IMR-90 (cell line): ENCODE data around the gene GAPVD1. TPM values are rescaled to one million over a fixed set of nuclear protein-coding genes. Genes with fewer than 3 reads are reported as not detected.

Experiments used
- ATAC-seq: fragments of 200-7000 bp; cut with Tn5 transposase; 2 replicates; pipeline ENCODE4 v1.9.1; 2020; ENCODE audit warnings: low read depth, mild to moderate bottlenecking, moderate library complexity
- BruUV-seq: library from RNA; stranded (reverse); fragments of 400-500 nt; replicated peaks from 2 replicates; lab custom pipeline; 2021; lab: Mats Ljungman, UMichigan
- CTCF ChIA-PET: fragments of 300-600 bp; formaldehyde crosslinking; extraction: SDS; loops from one replicate; lab custom pipeline; 2021; ENCODE audit warnings: antibody characterized with exemption; lab: Yijun Ruan, JAX
- POLR2A ChIA-PET: fragments of 300-600 bp; sonication (Branson Sonifier 250); formaldehyde crosslinking; loops from one replicate; lab custom pipeline; 2022; ENCODE audit warnings: antibody characterized with exemption; ENCODE audit not compliant: unreplicated experiment; lab: Charles Lee
- DNase-seq: peaks from one replicate; pipeline ENCODE4 v3.0.0; 2013
- H2AFZ ChIP-seq: replicated peaks from 2 replicates; pipeline ENCODE3; 2013; ENCODE audit warnings: low read length, mild to moderate bottlenecking; ENCODE audit not compliant: poor library complexity
- H2AK5ac ChIP-seq: 2 replicates; pipeline ENCODE4 v1.6.1; 2013; ENCODE audit warnings: low read depth, low read length, inconsistent platforms
- H2AK9ac ChIP-seq: replicated peaks from 2 replicates; pipeline ENCODE3; 2013; ENCODE audit warnings: mild to moderate bottlenecking, low read depth, low read length, moderate library complexity; ENCODE audit not compliant: poor library complexity
- H2BK120ac ChIP-seq: 2 replicates; pipeline ENCODE4 v1.6.1; 2013; ENCODE audit warnings: low read depth, low read length, inconsistent platforms
- H2BK15ac ChIP-seq: 3 replicates; pipeline ENCODE4 v1.6.1; 2013; ENCODE audit warnings: low read depth, low read length, inconsistent platforms
- H2BK20ac ChIP-seq: 2 replicates; pipeline ENCODE4 v1.6.1; 2013; ENCODE audit warnings: low read depth, mild to moderate bottlenecking, inconsistent platforms, low read length, moderate library complexity
- H2BK5ac ChIP-seq: 2 replicates; pipeline ENCODE4 v1.6.1; 2013; ENCODE audit warnings: mild to moderate bottlenecking, low read depth, low read length, inconsistent platforms; ENCODE audit not compliant: poor library complexity, severe bottlenecking
- H3K14ac ChIP-seq: replicated peaks from 2 replicates; pipeline ENCODE4 v1.6.1; 2013; ENCODE audit warnings: low read depth, low read length, inconsistent platforms
- H3K18ac ChIP-seq: 2 replicates; pipeline ENCODE4 v1.6.1; 2013; ENCODE audit warnings: low read depth, low read length, control low read depth
- H3K23ac ChIP-seq: 2 replicates; pipeline ENCODE4 v1.6.1; 2013; ENCODE audit warnings: low read depth, low read length, inconsistent platforms
- H3K27ac ChIP-seq: 2 replicates; pipeline ENCODE4 v1.5.1; 2013; ENCODE audit warnings: mild to moderate bottlenecking, control low read depth, low read length; ENCODE audit not compliant: insufficient read depth
- H3K27me3 ChIP-seq: 2 replicates; pipeline ENCODE4 v1.6.1; 2013; ENCODE audit warnings: low read length; ENCODE audit not compliant: control insufficient read depth, insufficient read depth
- H3K36me3 ChIP-seq: 2 replicates; pipeline ENCODE4 v1.6.1; 2013; ENCODE audit warnings: low read length, mixed read lengths; ENCODE audit not compliant: control insufficient read depth, insufficient read depth
- H3K4ac ChIP-seq: 2 replicates; pipeline ENCODE4 v1.6.1; 2013; ENCODE audit warnings: low read depth, low read length, inconsistent platforms
- H3K4me1 ChIP-seq: 2 replicates; pipeline ENCODE4 v1.6.1; 2013; ENCODE audit warnings: low read length, mixed read lengths; ENCODE audit not compliant: control insufficient read depth, insufficient read depth
- H3K4me2 ChIP-seq: 2 replicates; pipeline ENCODE4 v1.6.1; 2013; ENCODE audit warnings: low read depth, mild to moderate bottlenecking, control low read depth, low read length, moderate library complexity
- H3K4me3 ChIP-seq: 2 replicates; pipeline ENCODE4 v1.5.1; 2013; ENCODE audit warnings: low read depth, mild to moderate bottlenecking, control low read depth, low read length, moderate library complexity; ENCODE audit not compliant: insufficient read depth
- H3K56ac ChIP-seq: 2 replicates; pipeline ENCODE4 v1.6.1; 2013; ENCODE audit warnings: low read length, inconsistent platforms; ENCODE audit not compliant: insufficient read depth; ENCODE audit errors: extremely low read depth
- H3K79me1 ChIP-seq, 2 experiments: 2 replicates each; pipeline ENCODE4 v1.6.1; 2013; ENCODE audit warnings: low read length in 2 of 2, inconsistent platforms in 1 of 2, low read depth in 1 of 2
- H3K9ac ChIP-seq: 2 replicates; pipeline ENCODE4 v1.6.1; 2013; ENCODE audit warnings: low read depth, low read length, control low read depth
- H3K9me1 ChIP-seq: 2 replicates; pipeline ENCODE4 v1.6.1; 2013; ENCODE audit warnings: low read length, inconsistent platforms; ENCODE audit not compliant: insufficient read depth
- H3K9me3 ChIP-seq: 2 replicates; pipeline ENCODE4 v1.6.1; 2013; ENCODE audit warnings: low read length; ENCODE audit not compliant: control insufficient read depth, insufficient read depth
- H4K20me1 ChIP-seq: 2 replicates; pipeline ENCODE4 v1.6.1; 2013; ENCODE audit warnings: low read length, inconsistent platforms; ENCODE audit not compliant: insufficient read depth
- H4K5ac ChIP-seq: 2 replicates; pipeline ENCODE4 v1.6.1; 2013; ENCODE audit warnings: mild to moderate bottlenecking, low read depth, low read length, control low read depth
- H4K8ac ChIP-seq, 2 experiments: 2 replicates each; pipeline ENCODE4 v1.6.1; 2013; ENCODE audit warnings: low read depth in 2 of 2, low read length in 2 of 2, control low read depth in 1 of 2, inconsistent platforms in 1 of 2
- H4K91ac ChIP-seq: 2 replicates; pipeline ENCODE4 v1.6.1; 2013; ENCODE audit warnings: low read depth, low read length, inconsistent platforms; ENCODE audit not compliant: insufficient read depth
- BHLHE40 ChIP-seq: fragments of 150-350 bp; IDR thresholded peaks from 2 replicates; pipeline ENCODE4 v1.6.1; 2016; ENCODE audit warnings: mild to moderate bottlenecking, low read depth, low read length
- FOS ChIP-seq: fragments of 150-350 bp; IDR thresholded peaks from 2 replicates; pipeline ENCODE4 v1.6.1; 2016; ENCODE audit warnings: low read depth, low read length
- WGBS, 2 experiments: methylation state at CpG; one replicate each; pipeline versions ENCODE4 v1.1.5 to v1.1.7; 2013; ENCODE audit warnings: missing lambda C conversion rate in 2 of 2; ENCODE audit not compliant: insufficient read length in 1 of 2; ENCODE audit errors: extremely low coverage in 2 of 2; 5-methylcytosine and 5-hydroxymethylcytosine counted together
- dilution Hi-C: fragments of 300-500 bp; cut with HindIII; formaldehyde crosslinking; loops from one replicate; pipeline ENCODE4 v1.14.3; 2018; ENCODE audit warnings: low sequenced_read_pairs; ENCODE audit not compliant: unreplicated experiment
- in situ Hi-C: fragments of 300-500 bp; cut with MboI; formaldehyde crosslinking; loops from 3 replicates; pipeline ENCODE4 v1.14.3; 2019; ENCODE audit warnings: low sequenced_read_pairs, inconsistent platforms, mixed read lengths
- intact Hi-C: fragments of 100-400 bp; cut with micrococcal nuclease; formaldehyde crosslinking; loops from 2 replicates; pipeline ENCODE4 v1.10.0; 2022
- polyA plus RNA-seq, 3 experiments: library from polyadenylated mRNA; depleted of rRNA; stranded (reverse); fragments of >200 nt; gene quantifications; 2 replicates each; pipeline ENCODE4 v1.2.3, GENCODE V29; 2012; ENCODE audit warnings: low replicate concordance in 1 of 3
- total RNA-seq: library from RNA; depleted of rRNA; stranded (reverse); fragments of >200 nt; gene quantifications from 2 replicates; pipeline ENCODE4 v1.2.3, GENCODE V29; 2012
- TF ChIP-seq, protein P1 (sequence below): fragments of 150-350 bp; IDR thresholded peaks from 2 replicates; pipeline ENCODE4 v1.6.1; 2016; ENCODE audit warnings: low read depth, mild to moderate bottlenecking, low read length, moderate library complexity, borderline replicate concordance
- TF ChIP-seq, protein P2 (sequence below): conservative IDR thresholded peaks from 2 replicates; pipeline ENCODE4 v1.5.1; 2012; ENCODE audit warnings: mild to moderate bottlenecking, low read depth, low read length, improper control_type of control experiment

The GAPVD1 gene
- total and polyA plus RNA-seq, 2 of the 4 experiments (the other 2 are of a cell fraction): 13.8 to 50.9 TPM

GRCh38 chr9:125280945-125281344, 19.3 kb downstream of the GAPVD1 start:
- H4K5ac ChIP-seq: no peak overlapping the region
- no peak overlapping the region for H3K23ac ChIP-seq
- peaks cover 7% of the 10 kb centered on the region for H3K4me1 ChIP-seq
- no peak overlapping the region for H2BK15ac ChIP-seq
- no peak for ATAC-seq
- 80% methylated on average over 1 of the region's 4 CpGs; no CpG with 5 or more reads in 1 of the 2 experiments for WGBS, 2 experiments
- H3K27me3 ChIP-seq: no peaks in the 10 kb centered on the region
- H3K4ac ChIP-seq: no peak overlapping the region
- H2BK5ac ChIP-seq: no peak overlapping the region
- POLR2A ChIA-PET: no interaction called here
- H3K36me3 ChIP-seq: peaks cover 4% of the 10 kb centered on the region; the same call in 1 of the 2 replicates
- in situ Hi-C loops: no loop called here
- H2AFZ ChIP-seq: no peak overlapping the region
- H4K8ac ChIP-seq: no peak overlapping the region
- no peak overlapping the region for H4K91ac ChIP-seq
- no peak overlapping the region for H2AK9ac ChIP-seq
- no peak overlapping the region for H2BK20ac ChIP-seq
- H3K27ac ChIP-seq: no peak overlapping the region
- CTCF ChIA-PET: interaction anchor here (0.6 kb wide), 1 partner anchor 54 kb away, joined by 4 read pairs; no protein-coding TSS in a partner anchor
- BruUV-seq: no TSS peak
- no peak overlapping the region for H3K4me3 ChIP-seq
- H3K4me2 ChIP-seq: no peak overlapping the region
- H2BK120ac ChIP-seq: no peak overlapping the region
- no peak overlapping the region for H3K56ac ChIP-seq
- DNase-seq: no peak
- no peak for TF ChIP-seq FOS
- TF ChIP-seq, protein P1, sequence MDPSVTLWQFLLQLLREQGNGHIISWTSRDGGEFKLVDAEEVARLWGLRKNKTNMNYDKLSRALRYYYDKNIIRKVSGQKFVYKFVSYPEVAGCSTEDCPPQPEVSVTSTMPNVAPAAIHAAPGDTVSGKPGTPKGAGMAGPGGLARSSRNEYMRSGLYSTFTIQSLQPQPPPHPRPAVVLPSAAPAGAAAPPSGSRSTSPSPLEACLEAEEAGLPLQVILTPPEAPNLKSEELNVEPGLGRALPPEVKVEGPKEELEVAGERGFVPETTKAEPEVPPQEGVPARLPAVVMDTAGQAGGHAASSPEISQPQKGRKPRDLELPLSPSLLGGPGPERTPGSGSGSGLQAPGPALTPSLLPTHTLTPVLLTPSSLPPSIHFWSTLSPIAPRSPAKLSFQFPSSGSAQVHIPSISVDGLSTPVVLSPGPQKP: no peak
- TF ChIP-seq, protein P2, sequence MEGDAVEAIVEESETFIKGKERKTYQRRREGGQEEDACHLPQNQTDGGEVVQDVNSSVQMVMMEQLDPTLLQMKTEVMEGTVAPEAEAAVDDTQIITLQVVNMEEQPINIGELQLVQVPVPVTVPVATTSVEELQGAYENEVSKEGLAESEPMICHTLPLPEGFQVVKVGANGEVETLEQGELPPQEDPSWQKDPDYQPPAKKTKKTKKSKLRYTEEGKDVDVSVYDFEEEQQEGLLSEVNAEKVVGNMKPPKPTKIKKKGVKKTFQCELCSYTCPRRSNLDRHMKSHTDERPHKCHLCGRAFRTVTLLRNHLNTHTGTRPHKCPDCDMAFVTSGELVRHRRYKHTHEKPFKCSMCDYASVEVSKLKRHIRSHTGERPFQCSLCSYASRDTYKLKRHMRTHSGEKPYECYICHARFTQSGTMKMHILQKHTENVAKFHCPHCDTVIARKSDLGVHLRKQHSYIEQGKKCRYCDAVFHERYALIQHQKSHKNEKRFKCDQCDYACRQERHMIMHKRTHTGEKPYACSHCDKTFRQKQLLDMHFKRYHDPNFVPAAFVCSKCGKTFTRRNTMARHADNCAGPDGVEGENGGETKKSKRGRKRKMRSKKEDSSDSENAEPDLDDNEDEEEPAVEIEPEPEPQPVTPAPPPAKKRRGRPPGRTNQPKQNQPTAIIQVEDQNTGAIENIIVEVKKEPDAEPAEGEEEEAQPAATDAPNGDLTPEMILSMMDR: no peak
- TF ChIP-seq BHLHE40: no peak
- no peak overlapping the region for H2AK5ac ChIP-seq
- H3K14ac ChIP-seq: no peak overlapping the region
- no peaks in the 10 kb centered on the region for H3K9me3 ChIP-seq
- H3K18ac ChIP-seq: no peak overlapping the region
- peaks cover 10% of the 10 kb centered on the region; the same call in 1 of the 2 replicates for H3K9me1 ChIP-seq
- H3K9ac ChIP-seq: no peak overlapping the region
- dilution Hi-C loops: no loop called here
- H3K79me1 ChIP-seq: peaks cover 12 to 87% of the 10 kb centered on the region in 2 experiments
- H4K20me1 ChIP-seq: peaks cover 52% of the 10 kb centered on the region
- intact Hi-C loops: no loop called here
